ENCODE data around the gene DCPS. TPM values are rescaled to one million over a fixed set of nuclear protein-coding genes. Genes with fewer than 3 reads are reported as not detected.
"Not testable (repeated sequence)": the region's sequence is repeated elsewhere in the genome, so short reads cannot be mapped to it uniquely, and the experiment has no call there.

DCPS gene
- total RNA-seq, 1 donor from 2014 or later, result 7.2 TPM

DNA sequence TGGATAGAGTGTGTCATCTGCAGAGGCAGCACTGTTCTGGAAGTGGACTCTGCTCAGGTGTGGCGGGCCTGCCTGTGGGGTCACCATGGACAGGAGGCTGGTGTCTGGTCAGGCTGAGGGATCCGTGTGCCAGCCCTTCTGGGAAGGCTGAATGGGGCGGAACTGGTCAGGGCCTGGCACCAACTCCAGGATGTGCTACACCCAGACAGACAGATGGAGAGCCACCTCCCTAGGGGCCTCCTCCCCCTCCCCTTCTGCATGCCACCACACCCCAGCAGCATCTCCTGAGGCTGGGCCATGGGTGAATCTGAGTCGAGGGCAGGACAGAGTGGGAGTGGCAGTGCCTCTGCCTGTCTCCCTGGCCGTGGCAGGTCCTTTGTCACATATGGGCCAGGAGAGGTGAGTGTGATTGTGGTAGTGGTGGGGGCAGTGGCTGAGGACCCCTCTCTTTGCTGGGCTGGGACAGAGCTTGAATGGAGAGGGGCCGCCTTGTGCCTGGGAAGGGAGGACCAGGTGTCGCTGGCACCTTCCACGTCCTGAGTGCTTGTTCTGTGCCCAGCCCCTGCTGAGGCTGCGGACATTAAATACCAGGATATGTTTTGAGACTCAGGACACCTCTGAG is 80.7 kb downstream of the DCPS start:
- TF ChIP-seq, protein P1, sequence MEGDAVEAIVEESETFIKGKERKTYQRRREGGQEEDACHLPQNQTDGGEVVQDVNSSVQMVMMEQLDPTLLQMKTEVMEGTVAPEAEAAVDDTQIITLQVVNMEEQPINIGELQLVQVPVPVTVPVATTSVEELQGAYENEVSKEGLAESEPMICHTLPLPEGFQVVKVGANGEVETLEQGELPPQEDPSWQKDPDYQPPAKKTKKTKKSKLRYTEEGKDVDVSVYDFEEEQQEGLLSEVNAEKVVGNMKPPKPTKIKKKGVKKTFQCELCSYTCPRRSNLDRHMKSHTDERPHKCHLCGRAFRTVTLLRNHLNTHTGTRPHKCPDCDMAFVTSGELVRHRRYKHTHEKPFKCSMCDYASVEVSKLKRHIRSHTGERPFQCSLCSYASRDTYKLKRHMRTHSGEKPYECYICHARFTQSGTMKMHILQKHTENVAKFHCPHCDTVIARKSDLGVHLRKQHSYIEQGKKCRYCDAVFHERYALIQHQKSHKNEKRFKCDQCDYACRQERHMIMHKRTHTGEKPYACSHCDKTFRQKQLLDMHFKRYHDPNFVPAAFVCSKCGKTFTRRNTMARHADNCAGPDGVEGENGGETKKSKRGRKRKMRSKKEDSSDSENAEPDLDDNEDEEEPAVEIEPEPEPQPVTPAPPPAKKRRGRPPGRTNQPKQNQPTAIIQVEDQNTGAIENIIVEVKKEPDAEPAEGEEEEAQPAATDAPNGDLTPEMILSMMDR (IDR thresholded peaks at IDR 0.05; ENCODE audit: partially characterized antibody, unreplicated experiment), result no peak
- Mint-ChIP-seq H3K4me3 (ENCODE audit: unreplicated experiment) (no peak overlapping the region), H3K27me3 (ENCODE audit: unreplicated experiment) (no peaks in the 10 kb centered on the region), H3K9me3 (ENCODE audit: unreplicated experiment) (peaks cover 2% of the 10 kb centered on the region), H3K27ac (ENCODE audit: unreplicated experiment) (no peak overlapping the region), H3K36me3 (ENCODE audit: unreplicated experiment) (no peaks in the 10 kb centered on the region), H3K4me1 (ENCODE audit: low read depth, unreplicated experiment) (peaks cover 7% of the 10 kb centered on the region)
- no peak for DNase-seq

DNA sequence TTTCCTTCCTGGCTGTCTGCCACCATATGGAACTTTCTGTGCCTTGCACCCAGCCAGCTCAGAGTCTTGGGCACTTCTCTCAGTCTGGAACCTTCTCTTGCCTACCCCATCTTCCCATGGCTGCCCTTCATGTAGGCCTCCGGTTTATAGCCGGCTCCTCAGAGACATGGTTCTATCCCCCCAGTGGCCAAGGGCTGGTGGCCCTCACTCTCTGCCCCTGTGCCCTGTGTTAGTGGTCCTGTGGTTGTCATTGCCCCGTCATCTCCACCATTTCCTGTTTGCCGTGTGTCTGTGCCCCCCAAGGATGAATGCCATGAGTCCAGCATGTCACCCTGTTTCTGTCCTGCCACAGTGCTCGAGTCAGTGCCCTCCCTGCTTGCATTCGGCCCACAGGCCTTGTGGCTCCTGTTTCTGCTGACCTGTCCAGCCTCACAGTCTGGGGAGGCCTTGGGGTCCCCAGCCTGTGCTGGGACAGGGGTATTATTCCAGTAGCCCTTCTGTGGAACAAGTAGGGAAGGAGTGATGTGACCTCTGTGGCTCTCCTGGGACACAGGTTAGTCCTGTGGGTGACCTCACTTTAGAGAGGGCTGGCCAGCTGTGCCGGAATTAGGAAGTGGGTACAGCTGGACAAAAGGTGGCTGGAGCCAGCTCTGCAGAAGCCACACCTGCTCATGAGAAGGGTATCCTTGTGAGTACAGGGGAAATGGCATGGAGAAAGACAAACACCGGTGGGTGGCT is 82.3 kb downstream of the DCPS start:
- Mint-ChIP-seq H3K36me3 (ENCODE audit: unreplicated experiment) (peaks cover 5% of the 10 kb centered on the region), H3K4me1 (ENCODE audit: low read depth, unreplicated experiment) (peaks cover 7% of the 10 kb centered on the region), H3K9me3 (ENCODE audit: unreplicated experiment) (peaks cover 2% of the 10 kb centered on the region), H3K27ac (ENCODE audit: unreplicated experiment) (no peak overlapping the region), H3K4me3 (ENCODE audit: unreplicated experiment) (no peak overlapping the region), H3K27me3 (ENCODE audit: unreplicated experiment) (no peaks in the 10 kb centered on the region)
- TF ChIP-seq, protein P1 (IDR thresholded peaks at IDR 0.05; ENCODE audit: partially characterized antibody, unreplicated experiment), result no peak
- no peak for DNase-seq

DNA sequence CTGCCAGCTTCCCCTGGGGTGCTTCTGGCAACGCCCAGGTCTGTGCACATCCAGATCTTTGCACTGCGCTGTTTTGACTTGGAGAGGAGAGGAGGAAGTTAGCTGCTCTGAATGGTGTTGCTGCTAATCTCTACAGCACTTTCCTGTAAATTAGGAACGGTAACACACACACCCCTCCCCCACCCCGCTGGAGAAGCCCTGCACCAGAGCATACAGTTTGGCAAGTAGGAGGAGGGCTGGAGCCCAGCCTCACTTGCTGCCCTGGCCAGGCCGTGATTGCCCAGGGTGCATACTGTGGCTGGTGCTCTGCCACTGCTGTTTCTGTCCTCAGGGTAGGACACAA is 82.8 kb downstream of the DCPS start:
- DNase-seq; H3K4me3 Mint-ChIP-seq (ENCODE audit: unreplicated experiment); H3K27me3 Mint-ChIP-seq (ENCODE audit: unreplicated experiment); H3K27ac Mint-ChIP-seq (ENCODE audit: unreplicated experiment); H3K4me1 Mint-ChIP-seq (ENCODE audit: low read depth, unreplicated experiment); H3K36me3 Mint-ChIP-seq (ENCODE audit: unreplicated experiment); H3K9me3 Mint-ChIP-seq (ENCODE audit: unreplicated experiment): not testable (repeated sequence)

DNA sequence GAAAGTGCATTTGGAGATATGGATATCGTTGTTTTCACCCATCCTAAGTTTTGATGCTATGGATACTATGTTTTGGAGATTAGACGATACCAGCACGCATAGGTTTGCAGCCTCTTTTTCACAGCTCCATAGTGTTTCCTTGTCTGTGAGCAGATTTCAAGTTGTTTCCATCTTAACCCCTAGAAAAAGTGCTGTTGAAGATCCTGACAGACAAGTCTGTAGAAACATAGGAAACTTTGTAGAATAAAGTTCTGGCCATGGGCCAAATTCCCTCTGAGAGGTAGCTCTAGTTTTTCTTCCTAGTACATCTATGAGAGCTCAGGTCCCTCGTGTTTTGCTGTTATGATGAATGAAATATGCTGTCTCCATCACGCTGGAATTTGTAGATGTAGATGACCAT is 84.0 kb downstream of the DCPS start:
- H3K4me1 Mint-ChIP-seq (ENCODE audit: low read depth, unreplicated experiment), result peaks cover 7% of the 10 kb centered on the region
- no peak for DNase-seq
- peaks cover 4% of the 10 kb centered on the region for H3K9me3 Mint-ChIP-seq (ENCODE audit: unreplicated experiment)
- peaks cover 2% of the 10 kb centered on the region for H3K27me3 Mint-ChIP-seq (ENCODE audit: unreplicated experiment)
- TF ChIP-seq, protein P1 (IDR thresholded peaks at IDR 0.05; ENCODE audit: partially characterized antibody, unreplicated experiment), result no peak
- no peak overlapping the region for H3K4me3 Mint-ChIP-seq (ENCODE audit: unreplicated experiment)
- no peak overlapping the region for H3K27ac Mint-ChIP-seq (ENCODE audit: unreplicated experiment)
- H3K36me3 Mint-ChIP-seq (ENCODE audit: unreplicated experiment), result peaks cover 5% of the 10 kb centered on the region

DNA sequence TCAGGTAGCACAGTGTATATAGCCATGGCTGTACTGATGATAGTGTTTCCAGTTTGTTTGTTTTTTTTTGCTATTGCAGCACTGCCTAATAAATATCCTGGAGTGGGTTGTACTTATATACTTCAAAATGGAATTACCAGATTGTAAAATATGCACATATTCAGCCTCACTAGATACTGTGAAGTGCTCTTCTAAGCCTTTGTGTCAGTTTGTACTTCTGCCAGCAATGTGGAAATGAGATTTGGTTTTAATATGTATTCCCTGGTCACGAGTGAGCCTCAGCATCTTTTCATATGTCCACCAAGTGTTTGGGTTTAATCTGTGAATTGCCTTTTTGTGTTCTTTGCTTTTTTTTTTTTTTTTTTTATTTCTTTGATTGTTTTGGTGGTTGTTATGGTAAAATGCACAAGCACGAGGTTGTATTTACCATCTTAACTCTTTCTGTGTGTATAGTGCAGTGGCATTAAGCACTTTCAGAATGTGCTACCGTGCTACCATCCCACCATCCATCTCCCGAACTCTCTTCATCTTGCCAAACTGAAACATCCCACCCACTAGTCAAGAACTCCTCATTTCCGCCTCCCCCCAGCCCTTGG is 86.5 kb downstream of the DCPS start:
- TF ChIP-seq, protein P1 (IDR thresholded peaks at IDR 0.05; ENCODE audit: partially characterized antibody, unreplicated experiment), result no peak
- H3K36me3 Mint-ChIP-seq (ENCODE audit: unreplicated experiment), result peaks cover 5% of the 10 kb centered on the region
- peaks cover 10% of the 10 kb centered on the region for H3K4me1 Mint-ChIP-seq (ENCODE audit: low read depth, unreplicated experiment)
- H3K27me3 Mint-ChIP-seq (ENCODE audit: unreplicated experiment), result peaks cover 2% of the 10 kb centered on the region
- H3K27ac Mint-ChIP-seq (ENCODE audit: unreplicated experiment), result no peak overlapping the region
- no peak overlapping the region for H3K4me3 Mint-ChIP-seq (ENCODE audit: unreplicated experiment)
- DNase-seq, result no peak
- peaks cover 2% of the 10 kb centered on the region for H3K9me3 Mint-ChIP-seq (ENCODE audit: unreplicated experiment)

Measured in glutamatergic neuron (in vitro differentiated cells).